ENCODE measurements around the gene EVL.
"Not testable (repeated sequence)": the region's sequence is repeated elsewhere in the genome, so short reads cannot be mapped to it uniquely, and the experiment has no call there.

Gene EVL

GRCh38 chr14:100039903-100040302, 25.3 kb upstream of the EVL start:
- no peak for DNase-seq

DNA sequence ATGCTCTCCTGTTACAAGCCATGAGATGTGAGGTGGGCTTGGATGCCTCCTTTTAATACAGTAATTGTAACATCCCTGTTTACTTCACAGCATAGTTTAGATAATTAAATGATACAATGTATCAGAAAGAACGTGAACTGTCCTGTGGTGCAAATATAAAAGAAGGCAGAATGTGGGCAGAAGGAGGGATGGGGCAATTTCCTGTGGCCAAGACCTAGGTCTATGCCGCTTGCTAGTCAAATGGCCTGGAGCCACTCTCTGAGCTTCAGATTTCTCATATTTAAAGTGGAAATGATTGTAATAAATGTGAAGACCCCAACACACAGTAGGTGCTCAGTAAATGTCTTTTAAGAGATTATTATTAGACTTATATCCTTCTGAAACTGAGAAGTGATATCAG, 24.0 kb upstream of the EVL start:
- DNase-seq = no peak

DNA sequence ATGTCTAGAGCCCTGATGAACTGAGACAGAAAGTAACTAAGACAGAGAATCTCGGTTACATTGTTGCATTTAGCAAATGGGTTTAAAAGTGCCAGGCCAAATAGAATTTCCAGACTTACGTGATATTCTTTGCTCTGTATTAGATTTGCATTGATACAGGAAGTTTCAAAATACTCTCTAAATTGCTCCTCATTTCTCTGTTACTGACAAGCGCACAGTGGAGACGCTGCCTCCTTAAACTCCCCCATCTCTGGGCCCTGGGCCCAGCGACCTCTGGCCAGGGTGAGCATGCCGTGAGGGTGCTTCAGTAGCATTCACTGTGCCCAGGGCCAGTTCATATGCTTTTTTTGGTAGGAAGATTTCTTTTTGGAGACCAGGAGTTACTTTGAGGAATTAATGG, 22.9 kb upstream of the EVL start:
- no peak for DNase-seq

- DNase-seq = no peak
Observed at GRCh38 chr14:100045642-100046344, 19.4 kb upstream of the EVL start.

DNA sequence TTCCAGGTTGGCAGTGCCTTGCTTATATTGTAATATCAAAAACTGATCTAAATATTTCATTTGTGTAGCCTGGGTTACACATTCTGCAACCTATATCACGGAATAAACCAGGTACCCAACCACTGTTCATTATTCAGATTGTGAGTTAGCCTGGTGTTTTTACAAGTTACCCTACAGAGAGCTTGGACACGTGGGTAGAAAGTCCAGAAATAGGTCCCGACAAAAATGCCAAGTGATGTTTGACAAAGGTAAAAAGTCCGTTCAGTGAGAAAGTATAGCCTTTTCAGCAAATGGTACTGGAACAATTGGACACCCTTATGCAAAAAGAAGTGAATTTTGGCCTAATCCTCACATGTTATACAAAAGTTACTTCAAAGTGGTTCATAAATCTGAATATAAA, 17.6 kb upstream of the EVL start:
- no peak for DNase-seq

DNA sequence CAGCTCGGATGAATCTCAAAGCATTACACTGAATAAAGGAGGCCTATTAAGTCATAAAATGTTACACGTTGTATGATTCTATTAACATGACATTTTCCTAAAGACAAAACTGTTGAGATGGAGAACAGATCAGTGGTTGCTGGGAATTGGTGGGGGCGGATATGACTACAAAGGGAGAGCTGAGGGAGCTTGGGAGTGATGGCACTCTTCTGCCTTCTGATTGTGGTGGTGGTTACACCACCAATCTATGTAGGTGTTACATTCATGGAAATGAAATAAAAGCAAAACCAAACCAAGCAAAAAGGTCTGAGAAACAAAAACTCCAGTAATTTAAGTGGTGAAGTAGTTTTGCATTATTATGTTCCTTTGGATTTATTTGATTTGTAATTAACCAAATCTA, 16.4 kb upstream of the EVL start:
- DNase-seq = no peak

DNA sequence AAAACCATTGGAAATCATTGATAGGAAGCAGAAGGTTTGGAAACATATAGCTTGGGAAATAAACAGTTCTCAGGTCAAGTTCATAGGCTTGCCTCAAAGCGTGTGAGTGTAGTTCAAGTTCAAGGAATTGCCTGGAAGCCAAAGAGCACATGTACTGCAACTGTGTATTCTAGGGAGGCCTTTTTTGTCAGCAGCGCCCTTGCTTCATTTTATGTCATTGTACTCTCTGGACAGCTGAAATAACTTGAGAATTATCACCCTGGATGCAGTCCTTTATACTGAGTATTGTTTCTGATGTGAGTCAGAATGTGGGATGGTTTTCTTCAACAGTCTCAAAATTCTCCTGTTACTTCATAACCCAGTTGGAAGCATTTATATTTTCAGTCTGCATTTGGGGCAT, 16.0 kb upstream of the EVL start:
- DNase-seq = no peak

DNA sequence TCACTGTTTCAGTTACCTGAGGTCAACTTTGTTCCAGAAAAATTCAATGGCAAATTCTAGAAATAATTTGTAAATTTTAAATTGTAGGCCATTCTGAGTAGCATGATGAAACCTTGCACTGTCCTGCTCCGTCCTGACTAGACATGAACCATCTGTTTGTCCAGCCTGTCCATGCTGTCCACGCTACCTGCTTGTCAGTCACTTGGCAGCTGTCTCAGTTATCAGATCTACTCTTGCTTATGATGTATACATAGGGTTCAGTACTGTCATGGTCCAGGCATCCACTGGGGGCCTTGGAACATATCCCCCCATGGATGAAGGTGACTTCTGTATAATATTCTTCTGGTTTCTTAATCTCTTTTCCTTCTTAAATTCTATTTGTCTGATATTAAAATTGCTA, 14.1 kb upstream of the EVL start:
- no peak for DNase-seq

DNA sequence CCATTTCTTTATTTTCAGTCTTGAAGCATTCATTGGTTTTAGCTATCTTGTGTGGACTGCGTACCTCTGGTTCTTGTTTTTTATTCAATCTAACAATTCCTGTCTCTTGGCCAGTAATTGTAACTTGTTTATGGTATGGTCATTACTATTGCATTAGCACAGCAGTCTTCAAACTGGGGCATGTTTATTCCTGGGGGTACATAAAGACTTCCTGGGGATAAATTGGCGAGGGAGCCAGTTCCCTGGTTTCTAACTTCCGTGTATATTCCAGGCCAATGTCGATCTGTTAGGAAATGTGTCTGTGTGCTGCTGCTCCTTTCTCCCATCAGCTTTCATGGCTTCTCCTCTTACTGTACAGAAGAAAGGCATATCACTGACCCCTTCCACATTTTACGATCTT, 13.7 kb upstream of the EVL start:
- DNase-seq = no peak

DNA sequence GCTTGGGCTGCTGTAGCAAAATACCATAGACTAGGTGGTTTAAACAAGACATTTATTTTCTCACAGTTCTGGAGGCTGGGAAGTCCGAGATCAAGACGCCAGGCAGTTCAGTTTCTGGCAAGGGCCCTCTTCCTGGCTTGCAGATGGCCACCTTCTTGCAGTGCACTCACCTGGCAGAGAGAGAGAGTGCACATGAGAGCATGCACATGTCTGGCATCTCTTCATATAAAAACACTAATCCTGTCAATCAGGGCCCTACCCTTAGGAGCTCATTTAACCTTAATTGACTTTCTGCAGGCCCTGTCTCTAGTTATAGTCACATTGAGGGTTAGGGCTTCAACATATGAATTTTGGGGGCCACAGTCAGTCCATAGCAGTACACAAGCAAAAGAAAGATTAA, 12.4 kb upstream of the EVL start:
- DNase-seq = no peak

- no peak for DNase-seq
Observed at GRCh38 chr14:100054316-100055075, 10.7 kb upstream of the EVL start.

GRCh38 chr14:100056431-100056830, 8.8 kb upstream of the EVL start:
- DNase-seq = no peak

GRCh38 chr14:100056964-100057795, 8.0 kb upstream of the EVL start:
- DNase-seq = no peak

DNA sequence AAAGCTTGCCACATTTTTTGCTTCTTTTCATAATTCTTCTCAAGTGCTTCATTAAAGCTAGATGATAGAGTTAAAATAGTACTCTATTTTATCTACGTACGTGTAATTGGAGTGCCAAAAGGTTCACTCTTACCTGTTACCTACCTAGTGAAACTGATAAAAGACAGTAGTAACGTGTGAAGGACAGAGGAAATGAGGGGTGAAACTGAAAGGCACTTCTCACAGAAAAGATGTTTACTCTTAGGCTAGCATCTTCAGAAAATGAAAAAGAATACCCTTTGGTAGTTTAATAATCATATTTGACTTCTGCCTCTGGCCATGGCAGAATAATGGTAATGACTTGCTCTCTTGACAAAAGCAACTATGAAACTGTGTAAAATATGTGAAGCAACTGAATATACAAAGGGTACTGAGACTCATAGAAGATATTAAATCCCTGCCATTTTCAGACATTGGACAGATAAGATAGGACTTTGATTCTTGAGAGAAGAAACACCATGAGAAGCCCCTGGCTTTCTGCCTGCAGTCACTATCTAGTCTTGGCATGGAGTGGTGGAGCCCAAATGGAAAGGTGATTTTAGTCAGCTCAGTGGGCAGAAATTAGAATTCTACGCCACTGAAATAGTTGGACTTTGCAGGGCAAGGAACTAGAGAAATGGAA, 6.3 kb upstream of the EVL start:
- DNase-seq = no peak

DNA sequence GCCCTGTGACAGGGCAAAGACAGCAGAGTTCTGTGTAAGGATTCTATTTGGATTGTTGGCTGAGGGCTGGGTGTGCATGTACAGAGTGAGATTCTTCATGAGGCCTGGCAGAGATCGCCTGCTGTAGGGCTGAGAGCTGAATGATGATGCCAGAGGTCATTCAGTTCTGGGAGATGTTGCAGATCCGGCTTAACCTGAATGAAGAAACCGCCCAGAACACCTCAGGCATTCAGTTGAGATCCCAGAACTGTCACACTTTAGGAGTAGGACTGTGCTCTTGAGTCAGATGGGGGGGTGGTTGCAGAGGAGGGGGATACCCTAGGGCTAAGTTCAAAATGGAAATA, 5.8 kb upstream of the EVL start:
- no peak for DNase-seq

GRCh38 chr14:100060760-100061159, 4.5 kb upstream of the EVL start:
- DNase-seq = no peak

DNA sequence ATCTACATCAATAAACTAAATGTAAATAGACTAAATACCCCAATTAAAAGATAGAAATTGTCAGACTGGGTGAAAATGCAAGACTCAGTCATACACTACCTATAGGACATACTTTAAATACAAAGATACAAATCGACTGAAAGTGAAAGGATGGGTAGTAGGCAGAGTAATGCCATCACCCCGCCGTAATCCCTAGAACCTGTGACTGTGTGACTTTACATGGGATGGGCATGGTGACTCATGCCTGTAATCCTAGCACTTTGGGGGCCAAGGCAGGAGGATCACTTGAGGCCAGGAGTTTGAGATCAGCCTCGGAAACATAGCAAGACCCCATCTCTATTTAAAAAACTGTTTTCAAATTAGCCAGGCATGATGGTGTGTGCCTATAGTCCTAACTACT, 2.6 kb upstream of the EVL start:
- DNase-seq = peak; percentile 80

GRCh38 chr14:100063314-100063941, 1.8 kb upstream of the EVL start:
- no peak for DNase-seq

DNA sequence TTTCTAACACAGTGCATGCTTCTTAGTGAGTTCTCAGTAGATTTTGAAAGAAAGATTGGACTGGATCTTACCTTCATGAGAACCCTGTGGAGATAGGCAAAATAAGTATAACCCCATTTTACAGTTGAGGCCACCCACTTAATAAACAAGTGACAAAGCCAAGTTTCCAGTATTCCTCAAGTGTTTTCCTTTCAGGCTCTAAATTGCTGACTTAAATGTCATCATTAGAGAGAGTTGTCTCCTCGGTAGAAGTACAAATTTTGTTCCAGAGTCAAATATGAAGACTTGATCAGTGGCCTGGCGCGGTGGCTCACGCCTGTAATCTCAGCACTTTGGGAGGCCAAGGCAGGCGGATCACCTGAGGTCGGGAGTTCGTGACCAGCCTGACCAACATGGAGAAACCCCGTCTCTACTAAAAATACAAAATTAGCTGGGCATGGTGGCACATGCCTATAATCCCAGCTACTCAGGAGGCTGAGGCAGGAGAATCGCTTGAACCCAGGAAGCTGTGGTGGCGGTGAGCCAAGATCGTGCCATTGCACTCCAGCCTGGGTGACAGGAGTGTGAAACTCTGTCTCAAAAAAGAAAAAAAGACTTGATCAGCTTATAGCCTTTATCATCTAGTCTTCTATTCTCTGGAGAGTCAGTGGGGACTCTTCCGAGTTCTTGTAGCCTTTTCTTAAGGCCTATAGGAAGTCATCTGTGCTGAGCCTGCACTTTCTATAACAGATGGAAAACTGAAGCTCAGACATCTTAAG, 708 bp upstream of the EVL start:
- not testable (repeated sequence) for DNase-seq

- DNase-seq = peak; percentile 92
Observed at GRCh38 chr14:100065942-100066574, 836 bp downstream of the EVL start.

DNA sequence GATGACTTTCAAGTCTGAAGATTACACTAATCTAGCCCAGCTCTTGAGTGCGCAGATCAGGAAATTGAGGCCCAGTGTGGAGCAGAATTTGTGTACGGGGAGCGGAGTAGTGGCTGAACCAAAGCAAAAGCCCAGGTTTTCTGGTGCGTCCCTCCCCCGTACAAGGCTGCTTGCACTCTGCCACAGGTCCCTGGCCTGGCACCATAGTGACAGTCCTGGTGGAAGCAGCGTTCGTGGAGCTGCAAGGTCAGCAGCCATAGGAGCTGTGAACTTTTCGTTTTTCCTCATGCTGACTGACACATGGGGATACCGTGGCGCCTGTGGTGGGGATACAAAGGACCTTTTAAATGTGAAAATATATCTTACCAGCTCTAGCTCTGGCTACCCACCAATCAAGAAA, 1.7 kb downstream of the EVL start:
- DNase-seq = peak; percentile 71

- DNase-seq = no peak
Observed at GRCh38 chr14:100067481-100067880, 2.3 kb downstream of the EVL start.
